Stimulated activated CD8-positive, alpha-beta memory T cell treated with anti-CD3 and anti-CD28 coated beads, Interleukin-4, amount 100 ng/mL, for 48 hours (primary cell): ENCODE measurements around the gene SHKBP1.

Experiments used
- DNase-seq: peaks from one replicate; pipeline ENCODE4 v3.0.0-alpha.2; 2020

SHKBP1 gene

GRCh38 chr19:40603389-40604170 lies 26.9 kb downstream of the SHKBP1 start:
- DNase-seq, result peak; percentile 98

GRCh38 chr19:40604171-40604646 lies 27.5 kb downstream of the SHKBP1 start:
- DNase-seq, result no peak

- DNase-seq, result no peak
These were observed 28.1 kb downstream of the SHKBP1 start for GRCh38 chr19:40604647-40605215.

GRCh38 chr19:40605216-40605971 lies 28.7 kb downstream of the SHKBP1 start:
- peak; percentile 81 for DNase-seq

GRCh38 chr19:40607311-40608239 lies 30.9 kb downstream of the SHKBP1 start:
- DNase-seq, result no peak

- no peak for DNase-seq
These were observed 31.6 kb downstream of the SHKBP1 start for GRCh38 chr19:40608240-40608621.

GRCh38 chr19:40608957-40609356 lies 32.3 kb downstream of the SHKBP1 start:
- DNase-seq, result no peak

- DNase-seq, result peak; percentile 99
These were observed 33.1 kb downstream of the SHKBP1 start for GRCh38 chr19:40609561-40610395.

GRCh38 chr19:40610396-40611064 lies 33.9 kb downstream of the SHKBP1 start:
- DNase-seq, result peak; percentile 73

- no peak for DNase-seq
These were observed 34.4 kb downstream of the SHKBP1 start for GRCh38 chr19:40611096-40611495.

GRCh38 chr19:40611900-40612698 lies 35.4 kb downstream of the SHKBP1 start:
- DNase-seq, result no peak

GRCh38 chr19:40612831-40613689 lies 36.4 kb downstream of the SHKBP1 start:
- DNase-seq, result peak; percentile 95

- DNase-seq, result peak; percentile 92
These were observed 37.3 kb downstream of the SHKBP1 start for GRCh38 chr19:40613690-40614621.

- peak; percentile 98 for DNase-seq
These were observed 38.1 kb downstream of the SHKBP1 start for GRCh38 chr19:40614622-40615411.

- DNase-seq, result no peak
These were observed 39.5 kb downstream of the SHKBP1 start for GRCh38 chr19:40616178-40616577.

GRCh38 chr19:40616941-40617340 lies 40.3 kb downstream of the SHKBP1 start:
- DNase-seq, result no peak

GRCh38 chr19:40617961-40618360 lies 41.3 kb downstream of the SHKBP1 start:
- DNase-seq, result no peak
